PC-3 (cell line): Measurements from ENCODE around the gene OR2Z1. TPM values are rescaled to one million over a fixed set of nuclear protein-coding genes. Genes with fewer than 3 reads are reported as not detected.
A peak's percentile ranks its signal among the peaks of the same experiment; 100 is the strongest.

ENCODE experiments used
- ATAC-seq: fragments of 200-7000 bp; cut with Tn5 transposase; 2 replicates; pipeline ENCODE4 v1.9.1; 2020; ENCODE audit warnings: mild to moderate bottlenecking, moderate library complexity
- BruUV-seq: library from RNA; stranded (reverse); fragments of 400-500 nt; replicated peaks from 2 replicates; lab custom pipeline; 2021; lab: Mats Ljungman, UMichigan
- CTCF ChIA-PET: fragments of 300-600 bp; sonication (Branson Sonifier 250); formaldehyde crosslinking; loops from one replicate; lab custom pipeline; 2022; ENCODE audit warnings: antibody characterized with exemption; lab: Charles Lee
- POLR2A ChIA-PET: fragments of 300-600 bp; sonication (Branson Sonifier 250); formaldehyde crosslinking; loops from one replicate; lab custom pipeline; 2022; ENCODE audit warnings: antibody characterized with exemption; ENCODE audit not compliant: unreplicated experiment; lab: Charles Lee
- DNase-seq: peaks from one replicate; pipeline ENCODE4 v3.0.0-alpha.2; 2015
- H2AFZ ChIP-seq: fragments of 300-600 bp; sonication (generic); 2 replicates; pipeline ENCODE4 v1.6.0; 2016; ENCODE audit warnings: antibody characterized with exemption, low read length
- H3F3A ChIP-seq: fragments of 300-600 bp; sonication (generic); one replicate; pipeline ENCODE4 v1.6.0; 2017; ENCODE audit warnings: antibody characterized with exemption, low read length, control low read depth, mild to moderate bottlenecking; ENCODE audit not compliant: unreplicated experiment
- H3K27ac ChIP-seq: fragments of 300-600 bp; sonication (generic); 2 replicates; pipeline ENCODE4 v1.5.1; 2016; ENCODE audit warnings: mild to moderate bottlenecking, low read length
- H3K27me3 ChIP-seq: fragments of 300-600 bp; sonication (generic); 2 replicates; pipeline ENCODE4 v1.6.1; 2016; ENCODE audit warnings: low read length, mixed read lengths
- H3K36me3 ChIP-seq: fragments of 300-600 bp; sonication (generic); 2 replicates; pipeline ENCODE4 v1.6.1; 2016; ENCODE audit warnings: low read depth, mixed run types, low read length, mixed read lengths
- H3K4me1 ChIP-seq: fragments of 300-600 bp; sonication (generic); 2 replicates; pipeline ENCODE4 v1.5.1; 2016; ENCODE audit warnings: low read length; ENCODE audit not compliant: insufficient read depth
- H3K4me2 ChIP-seq: fragments of 300-600 bp; sonication (generic); 2 replicates; pipeline ENCODE4 v1.6.0; 2016; ENCODE audit warnings: low read length
- H3K4me3 ChIP-seq: fragments of 300-600 bp; sonication (generic); 2 replicates; pipeline ENCODE4 v1.5.1; 2016; ENCODE audit warnings: mild to moderate bottlenecking, low read length, mixed read lengths
- H3K79me2 ChIP-seq: fragments of 300-600 bp; sonication (generic); 2 replicates; pipeline ENCODE4 v1.6.1; 2017; ENCODE audit warnings: low read length, mixed read lengths
- H3K9ac ChIP-seq: fragments of 300-600 bp; sonication (generic); 2 replicates; pipeline ENCODE4 v1.6.0; 2016; ENCODE audit warnings: mild to moderate bottlenecking, low read length
- H3K9me2 ChIP-seq: fragments of 300-600 bp; sonication (generic); replicated peaks from 2 replicates; pipeline ENCODE4 v1.6.1; 2016; ENCODE audit warnings: mixed run types, low read length, mixed read lengths
- H3K9me3 ChIP-seq: fragments of 300-600 bp; sonication (generic); 2 replicates; pipeline ENCODE4 v1.6.1; 2016; ENCODE audit warnings: low read length, mixed read lengths
- H4K20me1 ChIP-seq: fragments of 300-600 bp; sonication (generic); 2 replicates; pipeline ENCODE4 v1.6.1; 2016; ENCODE audit warnings: low read length, mixed read lengths
- EZH2 ChIP-seq: fragments of 300-600 bp; sonication (generic); IDR thresholded peaks from one replicate; pipeline ENCODE4 v1.6.1; 2017; ENCODE audit warnings: antibody characterized with exemption, mild to moderate bottlenecking, low read length; ENCODE audit not compliant: unreplicated experiment
- EZH2phosphoT487 ChIP-seq: fragments of 300-600 bp; sonication (generic); IDR thresholded peaks from 2 replicates; pipeline ENCODE4 v1.6.1; 2018; ENCODE audit warnings: mild to moderate bottlenecking, antibody characterized with exemption, low read length, borderline replicate concordance
- intact Hi-C: fragments of 100-400 bp; cut with micrococcal nuclease; formaldehyde crosslinking; loops from 2 replicates; pipeline ENCODE4 v1.9.0; 2023
- total RNA-seq: library from RNA; depleted of rRNA; stranded (reverse); fragments of >200 nt; gene quantifications from 2 replicates; pipeline ENCODE4 v1.2.3, GENCODE V29; 2014
- TF ChIP-seq, protein P1 (sequence below): fragments of 300-600 bp; sonication (generic); conservative IDR thresholded peaks from 2 replicates; pipeline ENCODE4 v1.5.1; 2017; ENCODE audit warnings: antibody characterized with exemption, low read depth, mild to moderate bottlenecking, low read length

OR2Z1 gene
- total RNA-seq, 1 experiment from 2014 or later = not detected

DNA sequence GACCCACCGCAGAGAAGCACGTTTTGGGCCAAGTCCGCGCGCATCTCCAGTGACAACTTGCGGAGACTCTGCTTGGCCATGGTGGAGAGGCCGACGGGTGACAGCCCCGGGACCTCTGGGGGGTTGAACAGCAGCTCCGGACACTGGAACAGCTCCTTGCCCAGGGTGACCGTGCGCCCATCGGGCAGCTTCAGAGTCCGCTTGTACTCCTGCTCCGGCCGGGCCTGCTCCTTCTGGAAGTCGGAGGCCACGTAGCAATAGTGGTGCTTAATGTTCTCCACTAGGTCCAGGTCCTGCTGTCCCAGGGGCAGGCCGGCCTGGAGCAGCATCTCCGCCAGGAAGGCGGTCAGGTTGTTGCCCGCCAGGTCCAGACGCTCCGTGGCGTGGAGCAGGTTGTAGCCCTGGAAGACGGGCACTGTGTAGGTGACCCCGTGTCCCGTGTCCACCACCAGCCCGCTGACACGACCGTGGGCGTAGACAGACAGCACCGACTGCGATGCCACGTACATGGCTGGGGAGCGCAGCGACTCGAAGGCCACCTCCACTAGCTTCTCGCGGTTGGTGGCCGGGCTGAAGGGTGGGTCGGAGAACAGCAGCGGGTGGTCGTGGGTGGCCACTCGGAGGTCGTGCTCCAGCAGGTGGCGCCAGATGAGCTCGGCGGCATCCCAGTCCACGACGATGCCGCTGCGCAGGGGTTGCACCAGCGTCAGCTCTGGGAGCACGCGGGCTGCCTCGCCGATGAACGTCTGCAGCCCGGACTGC lies 23.6 kb upstream of the OR2Z1 start:
- DNase-seq = no peak
- Histone ChIP-seq H3K4me1 (no peaks in the 10 kb centered on the region), H3K4me2 (no peak overlapping the region), H2AFZ (no peak overlapping the region), H3K27me3 (peaks cover 10% of the 10 kb centered on the region), H3F3A (no peaks in the 10 kb centered on the region), H4K20me1 (no peaks in the 10 kb centered on the region), H3K79me2 (no peaks in the 10 kb centered on the region), H3K9me3 (no peaks in the 10 kb centered on the region), H3K9me2 (no peaks in the 10 kb centered on the region), H3K4me3 (no peak overlapping the region), H3K9ac (no peak overlapping the region), H3K36me3 (no peaks in the 10 kb centered on the region), H3K27ac (no peak overlapping the region)
- BruUV-seq = no TSS peak
- ChIA-PET POLR2A (no interaction called here), CTCF (interaction anchor here (0.6 kb wide), 1 partner anchor 392 kb away, joined by 10 read pairs; no protein-coding TSS in a partner anchor)
- TF ChIP-seq EZH2phosphoT487 = no peak
- no peak for TF ChIP-seq EZH2
- TF ChIP-seq, protein P1, sequence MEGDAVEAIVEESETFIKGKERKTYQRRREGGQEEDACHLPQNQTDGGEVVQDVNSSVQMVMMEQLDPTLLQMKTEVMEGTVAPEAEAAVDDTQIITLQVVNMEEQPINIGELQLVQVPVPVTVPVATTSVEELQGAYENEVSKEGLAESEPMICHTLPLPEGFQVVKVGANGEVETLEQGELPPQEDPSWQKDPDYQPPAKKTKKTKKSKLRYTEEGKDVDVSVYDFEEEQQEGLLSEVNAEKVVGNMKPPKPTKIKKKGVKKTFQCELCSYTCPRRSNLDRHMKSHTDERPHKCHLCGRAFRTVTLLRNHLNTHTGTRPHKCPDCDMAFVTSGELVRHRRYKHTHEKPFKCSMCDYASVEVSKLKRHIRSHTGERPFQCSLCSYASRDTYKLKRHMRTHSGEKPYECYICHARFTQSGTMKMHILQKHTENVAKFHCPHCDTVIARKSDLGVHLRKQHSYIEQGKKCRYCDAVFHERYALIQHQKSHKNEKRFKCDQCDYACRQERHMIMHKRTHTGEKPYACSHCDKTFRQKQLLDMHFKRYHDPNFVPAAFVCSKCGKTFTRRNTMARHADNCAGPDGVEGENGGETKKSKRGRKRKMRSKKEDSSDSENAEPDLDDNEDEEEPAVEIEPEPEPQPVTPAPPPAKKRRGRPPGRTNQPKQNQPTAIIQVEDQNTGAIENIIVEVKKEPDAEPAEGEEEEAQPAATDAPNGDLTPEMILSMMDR = peak; percentile 56
- intact Hi-C loops = no loop called here
- no peak for ATAC-seq

GRCh38 chr19:8698433-8699063 lies 22.9 kb upstream of the OR2Z1 start, which contains the start of gene ACTL9:
Gene ACTL9 (minus strand): TSS chr19:8698795. CDS start chr19:8698701, 94 bp downstream.
- no peak for ATAC-seq
- CTCF ChIA-PET = interaction anchor here (0.6 kb wide), 1 partner anchor 391 kb away, joined by 10 read pairs; no protein-coding TSS in a partner anchor
- Histone ChIP-seq H3K79me2 (no peaks in the 10 kb centered on the region), H3K27ac (no peak within 1 kb of the TSS), H3K9ac (no peak within 1 kb of the TSS), H3K9me2 (no peaks in the 10 kb centered on the region), H3K27me3 (peaks cover 16% of the 10 kb centered on the region), H3K36me3 (no peaks in the 10 kb centered on the region), H2AFZ (no peak within 1 kb of the TSS), H3F3A (no peaks in the 10 kb centered on the region), H3K4me2 (no peak within 1 kb of the TSS), H4K20me1 (no peaks in the 10 kb centered on the region), H3K4me1 (no peaks in the 10 kb centered on the region), H3K9me3 (no peaks in the 10 kb centered on the region), H3K4me3 (no peak within 1 kb of the TSS)
- no peak for DNase-seq
- POLR2A ChIA-PET = no interaction called here
- no TSS peak for BruUV-seq
- intact Hi-C loops = no loop called here
- TF ChIP-seq EZH2phosphoT487 (no peak), EZH2 (no peak)
- TF ChIP-seq, protein P1 = 0 out of 2 replicates have a peak, but pooled peaks have one; percentile 6

- no peaks in the 10 kb centered on the region for H3K79me2 ChIP-seq
- no peaks in the 10 kb centered on the region for H3K4me1 ChIP-seq
- CTCF ChIA-PET = no interaction called here
- intact Hi-C loops = no loop called here
- H3K27ac ChIP-seq = no peak overlapping the region
- POLR2A ChIA-PET = no interaction called here
- H3F3A ChIP-seq = no peaks in the 10 kb centered on the region
- no peaks in the 10 kb centered on the region for H3K9me3 ChIP-seq
- ATAC-seq (no peak), DNase-seq (no peak)
- no peaks in the 10 kb centered on the region for H3K36me3 ChIP-seq
- H3K27me3 ChIP-seq = peaks cover 28% of the 10 kb centered on the region
- no TSS peak for BruUV-seq
- H3K9me2 ChIP-seq = no peaks in the 10 kb centered on the region
- H4K20me1 ChIP-seq = no peaks in the 10 kb centered on the region
- TF ChIP-seq, protein P1 = no peak
- TF ChIP-seq EZH2 = no peak
- no peak for TF ChIP-seq EZH2phosphoT487
- no peak overlapping the region for H3K4me2 ChIP-seq
- H3K9ac ChIP-seq = no peak overlapping the region
- H3K4me3 ChIP-seq = no peak overlapping the region
- no peak overlapping the region for H2AFZ ChIP-seq
These were observed 21.5 kb upstream of the OR2Z1 start for GRCh38 chr19:8699908-8700307.
